HepG2 (cell line): Measurements from ENCODE around the gene ZNF644. TPM values are rescaled to one million over a fixed set of nuclear protein-coding genes. Genes with fewer than 3 reads are reported as not detected.

Experiments
- ASH2L ChIP-seq: fragments of 300-600, 200-600 bp; sonication (generic); IDR thresholded peaks from 2 replicates; pipeline ENCODE4 v1.7.0; 2017; ENCODE audit warnings: low read depth, mild to moderate bottlenecking, moderate library complexity, mixed read lengths, low read length; ENCODE audit not compliant: insufficient read length
- CHD2 ChIP-seq: IDR thresholded peaks from 2 replicates; pipeline ENCODE4 v1.6.1; 2011; ENCODE audit warnings: low read depth, low read length, improper control_type of control experiment
- KLF15 ChIP-seq: sonication (generic); formaldehyde crosslinking; IDR thresholded peaks from 2 replicates; pipeline ENCODE4 v1.8.1; 2023; ENCODE audit warnings: borderline replicate concordance, mild to moderate bottlenecking, inconsistent platforms, missing genetic modification reagents, mixed read lengths
- MATR3 ChIP-seq: sonication (generic); formaldehyde crosslinking; IDR thresholded peaks from 2 replicates; pipeline ENCODE4 v1.4.0; 2020; ENCODE audit warnings: missing genetic modification reagents
- RBAK ChIP-seq: sonication (generic); formaldehyde crosslinking; IDR thresholded peaks from 2 replicates; pipeline ENCODE4 v1.5.1; 2020; ENCODE audit warnings: mild to moderate bottlenecking, missing genetic modification reagents
- RXRB ChIP-seq: IDR thresholded peaks from 2 replicates; pipeline ENCODE4 v1.6.1; 2016; ENCODE audit warnings: borderline replicate concordance, missing genetic modification reagents, missing compliant biosample characterization
- SMARCE1 ChIP-seq: fragments of 450-650 bp; IDR thresholded peaks from 2 replicates; pipeline ENCODE4 v1.6.1; 2017; ENCODE audit warnings: borderline replicate concordance
- SNAI1 ChIP-seq: sonication (generic); formaldehyde crosslinking; IDR thresholded peaks from 2 replicates; pipeline ENCODE4 v1.5.0; 2020; ENCODE audit warnings: mild to moderate bottlenecking, missing genetic modification reagents, borderline replicate concordance
- SPEN ChIP-seq: sonication (generic); formaldehyde crosslinking; IDR thresholded peaks from 2 replicates; pipeline ENCODE4 v1.5.1; 2020; ENCODE audit warnings: low read depth, mild to moderate bottlenecking, missing genetic modification reagents
- ZBTB20 ChIP-seq: sonication (generic); formaldehyde crosslinking; IDR thresholded peaks from 2 replicates; pipeline ENCODE4 v1.8.1; 2023; ENCODE audit warnings: missing genetic modification reagents, low read depth, mild to moderate bottlenecking, borderline replicate concordance
- ZBTB8A ChIP-seq: sonication (generic); formaldehyde crosslinking; IDR thresholded peaks from 2 replicates; pipeline ENCODE4 v1.4.0; 2020; ENCODE audit warnings: mild to moderate bottlenecking, low read depth, missing genetic modification reagents, borderline replicate concordance
- ZFYVE20 ChIP-seq: sonication (generic); formaldehyde crosslinking; IDR thresholded peaks from 2 replicates; pipeline ENCODE4 v1.8.0; 2023; ENCODE audit warnings: low read depth, mild to moderate bottlenecking, moderate library complexity, missing genetic modification reagents, borderline replicate concordance
- ZNF660 ChIP-seq: sonication (generic); formaldehyde crosslinking; IDR thresholded peaks from 2 replicates; pipeline ENCODE4 v1.5.1; 2020; ENCODE audit warnings: mild to moderate bottlenecking, low read depth, missing genetic modification reagents, borderline replicate concordance
- ZNF777 ChIP-seq: sonication (generic); formaldehyde crosslinking; IDR thresholded peaks from 2 replicates; pipeline ENCODE4 v1.4.0; 2020; ENCODE audit warnings: missing genetic modification reagents
- polyA plus RNA-seq, 8 experiments: library from polyadenylated mRNA; depleted of rRNA in 3 of 8; stranded (reverse) in 7 of 8; unstranded in 1 of 8; fragments of >200 nt; fragmentation: Illumina TruSeq in 4 of 8; extraction: Trizol in 4 of 8; gene quantifications; 2 replicates each; pipeline versions ENCODE4 v1.2.1 to v1.2.3, GENCODE V29; 2011 to 2016; ENCODE audit warnings: low read depth in 4 of 8, missing spikeins in 1 of 8, mixed read lengths in 1 of 8; ENCODE audit not compliant: insufficient read depth in 1 of 8
- total RNA-seq, 5 experiments: library from RNA; depleted of rRNA; stranded (reverse); fragments of >200 nt; fragmentation: Illumina TruSeq; extraction: Trizol; gene quantifications; 2 replicates each; pipeline ENCODE4 v1.2.3, GENCODE V29; 2016; ENCODE audit warnings: low read depth in 1 of 5
- TF ChIP-seq, protein P1 (sequence below): IDR thresholded peaks from 2 replicates; pipeline ENCODE4 v1.6.1; 2012; ENCODE audit warnings: inconsistent platforms
- TF ChIP-seq, protein P2 (sequence below): IDR thresholded peaks from 2 replicates; pipeline ENCODE4 v1.6.1; 2016; ENCODE audit warnings: mild to moderate bottlenecking
- TF ChIP-seq, protein P3 (sequence below): sonication (generic); formaldehyde crosslinking; IDR thresholded peaks from 2 replicates; pipeline ENCODE4 v1.8.1; 2023; ENCODE audit warnings: mild to moderate bottlenecking, moderate library complexity, missing genetic modification reagents
- TF ChIP-seq, protein P4 (sequence below): sonication (generic); IDR thresholded peaks from 2 replicates; pipeline ENCODE4 v1.6.1; 2016; ENCODE audit warnings: low read depth, borderline replicate concordance
- TF ChIP-seq, protein P5 (sequence below): sonication (generic); formaldehyde crosslinking; IDR thresholded peaks from 2 replicates; pipeline ENCODE4 v1.4.0; 2020; ENCODE audit warnings: mild to moderate bottlenecking, missing genetic modification reagents
- TF ChIP-seq, protein P6 (sequence below): sonication (generic); formaldehyde crosslinking; IDR thresholded peaks from 2 replicates; pipeline ENCODE4 v1.9.0; 2021; ENCODE audit warnings: missing genetic modification reagents, borderline replicate concordance

Gene ZNF644
- total and polyA plus RNA-seq, 2 of the 13 experiments (the other 11 are each of a cell fraction or from before 2014, with no cell fraction given), result 17.7 to 51.7 TPM

DNA sequence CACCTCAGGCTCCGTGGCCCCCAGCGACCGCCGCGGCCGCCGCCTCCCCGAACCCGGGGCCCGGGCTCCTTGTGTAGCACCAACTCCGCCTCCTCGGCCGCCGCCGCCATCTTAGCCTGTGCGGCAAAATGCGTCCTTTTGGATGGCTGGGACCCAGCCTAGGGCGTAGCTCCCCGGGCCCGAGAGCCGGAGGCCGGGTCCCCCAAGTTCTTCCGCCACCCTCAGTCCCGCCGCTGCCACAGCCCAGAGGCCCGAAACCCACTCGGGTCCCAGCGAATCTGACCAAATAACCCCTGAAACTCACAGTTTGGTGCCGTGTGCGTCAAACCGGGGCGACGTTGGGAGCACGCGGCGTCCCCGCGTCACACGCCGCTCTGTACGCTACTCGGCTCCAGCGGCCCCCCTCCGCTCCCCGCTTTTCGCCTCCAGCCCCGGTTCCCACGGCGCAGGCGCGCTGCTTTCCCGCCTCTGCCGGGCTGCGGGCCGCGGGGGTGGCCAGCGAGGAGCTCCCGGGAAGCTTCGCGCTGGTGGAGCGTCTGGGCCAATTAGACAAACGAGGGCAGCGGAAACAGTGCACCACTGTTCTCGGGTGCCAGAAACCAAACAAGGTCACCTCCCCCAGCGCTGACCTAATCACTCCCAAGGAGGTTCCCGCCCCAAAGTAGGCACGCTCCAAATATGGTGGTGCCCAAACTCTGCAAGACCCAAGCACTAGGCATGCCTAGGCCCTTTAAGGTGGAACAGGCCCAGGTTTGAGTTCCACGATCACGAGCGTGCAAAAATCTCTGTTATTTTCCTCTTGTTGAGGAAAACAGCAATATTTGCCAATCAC lies at the start of gene ZNF644 (continued):
- TF ChIP-seq CHD2, result 0 out of 2 replicates have a peak, but pooled peaks have one; percentile 13
- TF ChIP-seq ASH2L, result peak; percentile 60
- TF ChIP-seq RXRB (CRISPR knock-in tag), result peak; percentile 62; the same call in 1 of the 2 replicates
- TF ChIP-seq SNAI1 (CRISPR knock-in tag), result no peak
- TF ChIP-seq, protein P1, sequence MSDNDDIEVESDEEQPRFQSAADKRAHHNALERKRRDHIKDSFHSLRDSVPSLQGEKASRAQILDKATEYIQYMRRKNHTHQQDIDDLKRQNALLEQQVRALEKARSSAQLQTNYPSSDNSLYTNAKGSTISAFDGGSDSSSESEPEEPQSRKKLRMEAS, result peak; percentile 97
- TF ChIP-seq, protein P2, sequence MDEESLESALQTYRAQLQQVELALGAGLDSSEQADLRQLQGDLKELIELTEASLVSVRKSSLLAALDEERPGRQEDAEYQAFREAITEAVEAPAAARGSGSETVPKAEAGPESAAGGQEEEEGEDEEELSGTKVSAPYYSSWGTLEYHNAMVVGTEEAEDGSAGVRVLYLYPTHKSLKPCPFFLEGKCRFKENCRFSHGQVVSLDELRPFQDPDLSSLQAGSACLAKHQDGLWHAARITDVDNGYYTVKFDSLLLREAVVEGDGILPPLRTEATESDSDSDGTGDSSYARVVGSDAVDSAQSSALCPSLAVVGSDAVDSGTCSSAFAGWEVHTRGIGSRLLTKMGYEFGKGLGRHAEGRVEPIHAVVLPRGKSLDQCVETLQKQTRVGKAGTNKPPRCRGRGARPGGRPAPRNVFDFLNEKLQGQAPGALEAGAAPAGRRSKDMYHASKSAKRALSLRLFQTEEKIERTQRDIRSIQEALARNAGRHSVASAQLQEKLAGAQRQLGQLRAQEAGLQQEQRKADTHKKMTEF, result peak; percentile 88
- no peak for TF ChIP-seq RBAK
- TF ChIP-seq, protein P3, sequence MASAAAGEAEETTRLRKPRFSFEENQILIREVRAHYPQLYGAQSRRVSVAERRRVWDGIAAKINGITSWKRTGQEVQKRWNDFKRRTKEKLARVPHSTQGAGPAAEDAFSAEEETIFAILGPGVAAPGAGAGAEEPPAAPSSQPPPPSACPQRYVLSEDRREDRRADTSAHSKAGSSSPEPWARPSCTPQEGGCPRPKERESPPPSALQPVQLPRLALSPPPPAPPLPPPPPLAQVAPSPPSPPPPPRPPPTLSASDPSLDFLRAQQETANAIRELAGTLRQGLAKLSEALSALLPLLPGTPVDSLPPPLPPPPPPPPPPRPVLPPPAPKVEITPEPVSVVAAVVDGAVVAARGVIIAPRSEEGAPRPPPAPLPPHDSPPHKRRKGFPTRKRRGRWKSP, result peak; percentile 86; the same call in 1 of the 2 replicates
- TF ChIP-seq ZNF660 (CRISPR knock-in tag), result no peak
- no peak for TF ChIP-seq ZFYVE20 (CRISPR knock-in tag)
- TF ChIP-seq, protein P4, sequence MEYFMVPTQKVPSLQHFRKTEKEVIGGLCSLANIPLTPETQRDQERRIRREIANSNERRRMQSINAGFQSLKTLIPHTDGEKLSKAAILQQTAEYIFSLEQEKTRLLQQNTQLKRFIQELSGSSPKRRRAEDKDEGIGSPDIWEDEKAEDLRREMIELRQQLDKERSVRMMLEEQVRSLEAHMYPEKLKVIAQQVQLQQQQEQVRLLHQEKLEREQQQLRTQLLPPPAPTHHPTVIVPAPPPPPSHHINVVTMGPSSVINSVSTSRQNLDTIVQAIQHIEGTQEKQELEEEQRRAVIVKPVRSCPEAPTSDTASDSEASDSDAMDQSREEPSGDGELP, result no peak
- peak; percentile 90 for TF ChIP-seq KLF15
- TF ChIP-seq, protein P5, sequence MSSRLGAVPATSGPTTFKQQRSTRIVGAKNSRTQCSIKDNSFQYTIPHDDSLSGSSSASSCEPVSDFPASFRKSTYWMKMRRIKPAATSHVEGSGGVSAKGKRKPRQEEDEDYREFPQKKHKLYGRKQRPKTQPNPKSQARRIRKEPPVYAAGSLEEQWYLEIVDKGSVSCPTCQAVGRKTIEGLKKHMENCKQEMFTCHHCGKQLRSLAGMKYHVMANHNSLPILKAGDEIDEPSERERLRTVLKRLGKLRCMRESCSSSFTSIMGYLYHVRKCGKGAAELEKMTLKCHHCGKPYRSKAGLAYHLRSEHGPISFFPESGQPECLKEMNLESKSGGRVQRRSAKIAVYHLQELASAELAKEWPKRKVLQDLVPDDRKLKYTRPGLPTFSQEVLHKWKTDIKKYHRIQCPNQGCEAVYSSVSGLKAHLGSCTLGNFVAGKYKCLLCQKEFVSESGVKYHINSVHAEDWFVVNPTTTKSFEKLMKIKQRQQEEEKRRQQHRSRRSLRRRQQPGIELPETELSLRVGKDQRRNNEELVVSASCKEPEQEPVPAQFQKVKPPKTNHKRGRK (CRISPR knock-in tag), result no peak
- no peak for TF ChIP-seq MATR3
- no peak for TF ChIP-seq SMARCE1
- TF ChIP-seq, protein P6, sequence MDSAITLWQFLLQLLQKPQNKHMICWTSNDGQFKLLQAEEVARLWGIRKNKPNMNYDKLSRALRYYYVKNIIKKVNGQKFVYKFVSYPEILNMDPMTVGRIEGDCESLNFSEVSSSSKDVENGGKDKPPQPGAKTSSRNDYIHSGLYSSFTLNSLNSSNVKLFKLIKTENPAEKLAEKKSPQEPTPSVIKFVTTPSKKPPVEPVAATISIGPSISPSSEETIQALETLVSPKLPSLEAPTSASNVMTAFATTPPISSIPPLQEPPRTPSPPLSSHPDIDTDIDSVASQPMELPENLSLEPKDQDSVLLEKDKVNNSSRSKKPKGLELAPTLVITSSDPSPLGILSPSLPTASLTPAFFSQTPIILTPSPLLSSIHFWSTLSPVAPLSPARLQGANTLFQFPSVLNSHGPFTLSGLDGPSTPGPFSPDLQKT (CRISPR knock-in tag), result peak; percentile 53; the same call in 1 of the 2 replicates
- peak; percentile 64; the same call in 1 of the 2 replicates for TF ChIP-seq ZBTB20 (CRISPR knock-in tag)
- peak; percentile 97; the same call in 1 of the 2 replicates for TF ChIP-seq ZBTB8A (CRISPR knock-in tag)
- TF ChIP-seq SPEN (CRISPR knock-in tag), result peak; percentile 86
- peak; percentile 45; the same call in 1 of the 2 replicates for TF ChIP-seq ZNF777 (CRISPR knock-in tag)
